BLaER1 treated with 17β-estradiol and CSF1 and Interleukin-3, amounts not matched to agents 10 nM and 100 nM (cell line): ENCODE results near the gene GNAT1.
A peak's percentile ranks its signal among the peaks of the same experiment; 100 is the strongest.
"Not testable (repeated sequence)": the region's sequence is repeated elsewhere in the genome, so short reads cannot be mapped to it uniquely, and the experiment has no call there.

Experiments
- H3K27ac ChIP-seq, 11 experiments: shearing (Covaris generic); formaldehyde crosslinking; 2 replicates each; pipeline ENCODE4 v1.8.1; 2022
- H3K27me3 ChIP-seq, 11 experiments: shearing (Covaris generic); formaldehyde crosslinking; 2 replicates each; pipeline ENCODE4 v1.8.1; 2022
- H3K36me3 ChIP-seq, 11 experiments: shearing (Covaris generic); formaldehyde crosslinking; 2 replicates each; pipeline ENCODE4 v1.8.1; 2022
- H3K4me1 ChIP-seq, 10 experiments: shearing (Covaris generic); formaldehyde crosslinking; 2 replicates each; pipeline ENCODE4 v1.8.1; 2022
- H3K4me2 ChIP-seq, 11 experiments: shearing (Covaris generic); formaldehyde crosslinking; 2 replicates each; pipeline ENCODE4 v1.8.1; 2022
- H3K4me3 ChIP-seq, 10 experiments: shearing (Covaris generic); formaldehyde crosslinking; 2 replicates each; pipeline ENCODE4 v1.8.1; 2022
- H3K9ac ChIP-seq, 11 experiments: shearing (Covaris generic); formaldehyde crosslinking; 2 replicates each; pipeline ENCODE4 v1.8.1; 2022
- H3K9me3 ChIP-seq, 11 experiments: shearing (Covaris generic); formaldehyde crosslinking; replicated peaks in 1 of 11; 2 replicates each; pipeline ENCODE4 v1.8.1; 2022
- H4K20me1 ChIP-seq, 11 experiments: shearing (Covaris generic); formaldehyde crosslinking; 2 replicates each; pipeline ENCODE4 v1.8.1; 2022
- Cebpa-rat ChIP-seq, 11 experiments: shearing (Covaris generic); IDR thresholded peaks; 2 replicates each; pipeline ENCODE4 v1.8.1; 2022

The GNAT1 gene

GRCh38 chr3:50204804-50205412, 13.5 kb downstream of the GNAT1 start, which contains the start of gene SLC38A3:
Gene SLC38A3, plus strand, starts transcription at chr3:50205271. Its CDS starts 8,929 bp downstream, at chr3:50214200.
- no peaks in the 10 kb centered on the region for H3K36me3 ChIP-seq
- no peak for TF ChIP-seq Cebpa-rat (IDR thresholded peaks at IDR 0.05)
- peaks cover 56 to 86% (median 78%) of the 10 kb centered on the region in 11 experiments for H3K27me3 ChIP-seq
- H3K4me3 ChIP-seq, result peak within 1 kb of the TSS; percentile 37 to 68 (median 56)
- H4K20me1 ChIP-seq, result peaks cover 0 to 41% (median 18%) of the 10 kb centered on the region in 11 experiments; a peak in 18 of 22 replicates
- no peaks in the 10 kb centered on the region for H3K9me3 ChIP-seq
- peak within 1 kb of the TSS; percentile 2 to 71 (median 47); a peak in 15 of 22 replicates for H3K9ac ChIP-seq
- peaks cover 10 to 20% (median 17%) of the 10 kb centered on the region in 10 experiments for H3K4me1 ChIP-seq
- peak within 1 kb of the TSS; percentile 86 to 100 (median 97) for H3K4me2 ChIP-seq
- no peak within 1 kb of the TSS for H3K27ac ChIP-seq

GRCh38 chr3:50205413-50206276, 14.2 kb downstream of the GNAT1 start:
- Histone ChIP-seq H4K20me1 (peaks cover 0 to 42% (median 18%) of the 10 kb centered on the region in 11 experiments; a peak in 18 of 22 replicates), H3K4me3 (peak overlapping the region; percentile 37 to 68 (median 56)), H3K9ac (peak overlapping the region; percentile 2 to 71 (median 47); a peak in 15 of 22 replicates), H3K36me3 (no peaks in the 10 kb centered on the region), H3K27ac (no peak overlapping the region), H3K4me1 (peaks cover 10 to 25% (median 20%) of the 10 kb centered on the region in 10 experiments), H3K9me3 (no peaks in the 10 kb centered on the region), H3K27me3 (peaks cover 58 to 89% (median 78%) of the 10 kb centered on the region in 11 experiments), H3K4me2 (peak overlapping the region; percentile 86 to 100 (median 97))
- no peak for TF ChIP-seq Cebpa-rat (IDR thresholded peaks at IDR 0.05)

DNA sequence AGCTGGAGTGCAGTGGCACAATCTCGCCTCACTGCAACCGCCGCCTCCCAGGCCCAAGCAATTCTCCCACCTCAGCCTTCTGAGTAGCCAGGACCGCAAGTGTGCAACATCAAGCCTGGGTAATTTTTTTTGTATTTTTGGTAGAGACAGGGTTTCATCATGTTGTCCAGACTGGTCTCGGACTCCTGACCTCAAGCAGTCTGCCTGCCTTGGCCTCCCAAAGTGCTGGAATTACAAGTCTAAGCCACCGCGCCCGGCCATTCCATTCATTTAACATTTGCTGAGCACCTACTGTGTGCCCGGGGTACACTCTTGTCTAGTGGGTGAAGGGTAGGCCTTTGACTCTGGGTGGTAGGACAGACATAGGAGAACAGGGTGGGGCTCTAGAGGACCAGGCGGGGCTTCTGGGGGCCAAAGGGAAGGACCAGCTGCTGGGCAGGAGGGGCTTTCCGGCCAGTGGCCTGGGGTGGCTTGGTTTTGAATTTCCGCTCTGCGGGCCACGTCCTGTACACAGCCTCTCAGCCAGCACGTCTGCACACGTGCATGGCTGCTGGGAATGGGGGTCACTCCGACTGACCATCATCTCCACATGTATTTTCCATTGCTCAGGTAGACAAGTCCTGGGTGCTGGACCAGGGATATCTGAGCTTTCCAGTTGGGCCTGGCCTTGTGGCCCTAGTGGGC, 16.1 kb downstream of the GNAT1 start:
- H3K9ac ChIP-seq, result no peak overlapping the region
- peaks cover 16 to 35% (median 27%) of the 10 kb centered on the region in 10 experiments for H3K4me1 ChIP-seq
- no peak for TF ChIP-seq Cebpa-rat (IDR thresholded peaks at IDR 0.05)
- peaks cover 0 to 47% (median 18%) of the 10 kb centered on the region in 11 experiments; a peak in 18 of 22 replicates for H4K20me1 ChIP-seq
- H3K4me2 ChIP-seq, result no peak overlapping the region
- H3K9me3 ChIP-seq, result no peaks in the 10 kb centered on the region
- no peak overlapping the region for H3K27ac ChIP-seq
- no peak overlapping the region for H3K4me3 ChIP-seq
- H3K27me3 ChIP-seq, result peaks cover 56 to 74% (median 65%) of the 10 kb centered on the region in 11 experiments
- no peaks in the 10 kb centered on the region for H3K36me3 ChIP-seq

- Histone ChIP-seq H3K4me2 (no peak overlapping the region), H4K20me1 (peaks cover 0 to 40% (median 18%) of the 10 kb centered on the region in 11 experiments; a peak in 18 of 22 replicates), H3K4me3 (no peak overlapping the region), H3K27ac (no peak overlapping the region), H3K36me3 (no peaks in the 10 kb centered on the region), H3K9ac (no peak overlapping the region), H3K4me1 (peaks cover 16 to 48% (median 38%) of the 10 kb centered on the region in 10 experiments), H3K9me3 (no peaks in the 10 kb centered on the region), H3K27me3 (peaks cover 42 to 61% (median 52%) of the 10 kb centered on the region in 11 experiments)
- TF ChIP-seq Cebpa-rat (IDR thresholded peaks at IDR 0.05), result no peak
Measured at GRCh38 chr3:50208677-50209344, 17.4 kb downstream of the GNAT1 start.

DNA sequence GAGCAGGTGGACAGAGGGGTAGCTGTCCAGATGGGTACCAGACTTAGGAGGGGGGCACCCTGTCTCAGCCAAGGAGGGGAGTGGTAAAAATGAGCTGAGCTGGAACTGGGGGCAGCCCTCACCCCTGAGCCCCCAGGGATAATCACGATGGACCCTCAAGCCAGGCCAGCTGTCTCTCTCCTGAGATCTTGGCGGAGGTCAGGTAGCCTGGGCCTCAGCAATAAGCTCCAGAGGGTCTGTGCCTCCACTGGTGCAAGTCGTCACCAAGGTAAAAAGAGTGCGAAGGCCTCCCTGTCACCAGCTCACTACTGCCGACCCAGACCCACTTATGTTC, 18.7 kb downstream of the GNAT1 start:
- Histone ChIP-seq H3K27me3 (peaks cover 29 to 47% (median 39%) of the 10 kb centered on the region in 11 experiments), H3K4me1 (peaks cover 16 to 47% (median 36%) of the 10 kb centered on the region in 10 experiments), H3K9me3 (no peaks in the 10 kb centered on the region), H3K9ac (no peak overlapping the region), H3K4me3 (no peak overlapping the region), H3K36me3 (no peaks in the 10 kb centered on the region), H4K20me1 (peaks cover 0 to 32% (median 15%) of the 10 kb centered on the region in 11 experiments; a peak in 18 of 22 replicates), H3K4me2 (peak overlapping the region in 5 of 11 experiments; percentile 1 to 41 (median 12); a peak in 3 of 22 replicates), H3K27ac (no peak overlapping the region)
- TF ChIP-seq Cebpa-rat (IDR thresholded peaks at IDR 0.05), result no peak

DNA sequence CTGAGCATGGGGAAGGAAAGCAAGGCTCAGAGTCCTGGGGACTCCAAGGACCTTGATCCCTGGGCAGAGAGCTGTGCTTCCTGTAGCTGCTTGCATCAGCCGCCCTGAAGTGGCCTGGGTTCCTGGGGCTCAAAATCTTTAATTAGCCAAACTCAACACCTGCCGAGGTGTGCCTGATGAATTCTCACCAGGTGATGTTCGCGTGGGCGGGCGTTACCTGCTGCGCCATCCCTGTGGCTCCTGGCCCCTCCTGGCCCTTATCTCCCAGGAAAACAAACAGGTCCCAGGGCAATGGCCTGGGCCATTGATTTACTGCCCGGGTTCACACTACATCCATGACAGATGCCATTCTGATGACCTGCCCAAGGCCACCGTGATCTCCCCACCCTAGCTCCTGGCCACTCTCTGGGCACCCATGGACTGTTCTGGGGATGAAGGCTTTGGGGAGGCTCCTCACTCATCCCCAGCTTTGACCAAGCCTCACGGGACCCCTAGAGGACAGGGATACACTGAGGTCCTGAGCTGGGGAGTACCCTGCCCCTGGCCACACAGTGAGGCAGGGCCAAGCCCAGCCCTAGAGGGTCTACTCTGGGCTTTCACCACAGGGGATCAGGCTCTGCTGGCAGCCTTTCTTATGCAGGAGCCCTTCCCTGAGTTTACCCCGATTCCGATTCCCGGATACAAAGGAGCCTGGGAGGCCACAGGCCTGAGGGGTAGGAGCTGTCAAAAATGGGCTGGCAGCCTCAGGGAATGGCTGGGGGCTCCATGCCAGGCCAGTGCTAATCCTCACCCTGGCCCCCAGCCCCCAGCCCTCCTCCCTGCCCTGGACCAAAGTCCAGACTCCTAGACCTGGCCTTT, 19.3 kb downstream of the GNAT1 start:
- peaks cover 23 to 42% (median 33%) of the 10 kb centered on the region in 11 experiments for H3K27me3 ChIP-seq
- no peaks in the 10 kb centered on the region for H3K36me3 ChIP-seq
- H3K4me1 ChIP-seq, result peaks cover 10 to 41% (median 30%) of the 10 kb centered on the region in 10 experiments
- H3K9ac ChIP-seq, result 0 out of 22 replicates have a peak overlapping the region, but pooled peaks of 1 of the 11 experiments have one; percentile 10
- no peaks in the 10 kb centered on the region for H3K9me3 ChIP-seq
- peaks cover 0 to 26% (median 9%) of the 10 kb centered on the region in 11 experiments; a peak in 18 of 22 replicates for H4K20me1 ChIP-seq
- peak overlapping the region in 4 of 11 experiments; percentile 1 to 12 (median 6); a peak in 2 of 22 replicates for H3K4me2 ChIP-seq
- no peak overlapping the region for H3K27ac ChIP-seq
- H3K4me3 ChIP-seq, result no peak overlapping the region
- no peak for TF ChIP-seq Cebpa-rat (IDR thresholded peaks at IDR 0.05)

DNA sequence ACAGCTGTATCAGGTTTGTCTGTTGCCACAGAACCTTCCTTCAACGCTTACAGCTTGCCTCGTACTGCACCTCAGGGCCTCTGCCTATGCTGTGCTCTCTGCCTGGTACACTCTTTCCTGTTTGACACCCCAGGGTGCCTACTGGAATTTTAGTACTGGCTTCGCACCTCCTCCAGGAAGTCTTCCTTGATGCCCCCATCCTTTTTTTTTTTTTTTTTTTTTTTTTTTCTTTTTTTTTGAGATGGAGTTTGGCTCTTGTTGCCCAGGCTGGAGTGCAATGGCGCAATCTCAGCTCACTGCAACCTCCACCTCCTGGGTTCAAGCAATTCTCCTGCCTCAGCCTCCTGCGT, 19.9 kb downstream of the GNAT1 start:
- H3K27ac ChIP-seq, H3K36me3 ChIP-seq, H3K9me3 ChIP-seq, H3K4me3 ChIP-seq, H3K9ac ChIP-seq: not testable (repeated sequence)
- peaks cover 7 to 35% (median 25%) of the 10 kb centered on the region in 10 experiments; a peak in 19 of 20 replicates for H3K4me1 ChIP-seq
- H3K27me3 ChIP-seq, result peaks cover 17 to 35% (median 27%) of the 10 kb centered on the region in 11 experiments
- peak overlapping the region in 1 of 11 experiments; percentile 64; a peak in 2 of 22 replicates for H3K4me2 ChIP-seq
- H4K20me1 ChIP-seq, result peaks cover 0 to 20% (median 3%) of the 10 kb centered on the region in 11 experiments; a peak in 8 of 22 replicates
